HG02840 (cell line): ENCODE measurements around the gene SLC38A11.

Experiments used
- ATAC-seq: cut with Tn5 transposase; IDR thresholded peaks from one replicate; pipeline ENCODE4 v1.9.1; 2021; ENCODE audit warnings: mild to moderate bottlenecking, moderate library complexity, moderate number of reproducible peaks; ENCODE audit not compliant: unreplicated experiment, low FRiP score

The SLC38A11 gene

GRCh38 chr2:164972216-164972615 lies 16.9 kb upstream of the SLC38A11 start:
- ATAC-seq = no peak

- no peak for ATAC-seq
These were observed 14.8 kb upstream of the SLC38A11 start for GRCh38 chr2:164969909-164970690.

GRCh38 chr2:164967781-164968228 lies 12.5 kb upstream of the SLC38A11 start:
- no peak for ATAC-seq

- no peak for ATAC-seq
These were observed 12.0 kb upstream of the SLC38A11 start for GRCh38 chr2:164967361-164967760.

DNA sequence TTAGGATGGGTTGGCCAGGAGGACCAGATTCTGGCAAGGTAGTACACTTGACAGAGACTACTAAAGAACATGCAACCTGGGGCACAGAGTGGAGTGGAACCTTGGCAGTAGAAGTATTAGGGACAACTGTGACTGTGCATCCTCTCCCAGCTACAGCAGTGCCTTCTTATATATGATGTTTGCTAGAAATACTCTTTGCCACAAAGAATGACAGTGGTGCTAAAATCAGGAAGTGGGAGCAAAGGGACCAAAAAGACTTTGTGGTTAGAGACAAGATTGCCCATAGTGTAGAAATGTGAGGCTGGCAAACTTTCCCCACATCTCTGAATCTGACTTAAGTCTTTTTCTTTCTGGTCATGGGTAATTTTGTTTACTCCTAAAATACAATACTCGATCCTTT lies 9.4 kb upstream of the SLC38A11 start:
- no peak for ATAC-seq

GRCh38 chr2:164960159-164960558 lies 4.8 kb upstream of the SLC38A11 start:
- ATAC-seq = no peak

GRCh38 chr2:164954186-164954585 lies 1.1 kb downstream of the SLC38A11 start:
- no peak for ATAC-seq

DNA sequence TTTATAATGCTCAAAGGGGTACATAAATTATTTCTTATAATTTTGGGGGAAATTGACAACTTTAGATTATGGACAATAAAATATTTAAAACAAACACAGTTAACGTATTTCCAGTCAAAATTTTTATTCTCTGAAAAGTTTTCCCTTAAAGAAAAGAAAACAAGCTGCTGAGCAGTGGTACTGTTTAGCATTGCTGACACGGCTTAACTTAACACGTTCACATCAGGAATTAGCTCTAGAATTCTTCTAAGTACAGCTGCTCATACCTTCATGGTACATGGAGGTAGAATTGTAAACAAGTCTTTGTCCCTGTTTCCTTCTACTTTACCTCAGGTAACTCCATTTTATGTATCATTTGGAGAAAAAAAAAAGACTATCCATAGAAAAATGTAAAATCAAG lies 2.0 kb downstream of the SLC38A11 start:
- no peak for ATAC-seq

DNA sequence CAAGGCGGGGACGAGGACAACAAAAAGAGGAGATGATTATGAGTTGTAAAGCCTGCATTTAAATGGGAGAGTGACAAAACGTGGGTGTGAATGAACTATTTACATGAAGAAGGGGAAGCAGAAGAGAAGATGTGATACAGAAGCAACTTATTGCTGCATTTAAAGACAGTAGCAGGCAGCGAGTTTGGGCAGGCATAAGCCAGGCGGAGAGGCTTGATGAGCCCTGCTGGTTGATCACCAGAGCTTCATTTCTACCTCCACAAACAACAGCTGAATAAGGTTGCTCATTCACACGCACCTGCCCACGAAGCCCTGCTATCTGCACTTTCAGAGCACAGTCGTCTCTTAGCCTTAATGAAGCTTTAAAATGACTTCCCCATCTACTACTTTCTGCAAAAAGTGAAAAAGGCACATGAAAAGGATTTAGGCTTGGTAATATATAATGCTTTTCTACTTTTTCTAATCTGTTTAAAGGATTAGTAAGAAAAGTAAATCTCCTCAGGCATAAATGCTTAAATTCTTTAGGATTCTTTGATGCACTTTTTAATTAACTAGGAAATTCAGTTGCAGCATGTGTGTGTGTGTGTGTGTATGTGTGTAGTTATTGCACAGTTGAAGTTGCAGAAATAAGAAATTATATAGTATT lies 3.1 kb downstream of the SLC38A11 start:
- no peak for ATAC-seq

DNA sequence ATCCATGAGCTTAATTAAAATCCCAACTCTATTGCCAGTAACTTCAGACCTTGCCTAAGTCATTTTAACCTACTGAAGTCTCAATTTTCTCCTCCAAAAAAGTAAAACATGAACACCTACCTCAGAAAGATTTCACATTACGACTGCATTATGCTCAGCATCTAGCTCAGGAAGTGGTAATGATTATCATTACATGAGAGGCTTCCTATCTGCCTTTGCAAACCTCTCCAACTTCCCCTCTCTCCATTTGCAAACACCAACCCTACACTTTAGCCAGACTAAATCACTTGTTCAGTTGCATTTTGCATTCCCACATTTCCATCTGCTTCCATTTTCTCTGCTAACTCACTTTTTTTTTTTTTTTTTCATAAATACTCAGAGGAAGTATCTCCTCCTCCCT lies 6.8 kb downstream of the SLC38A11 start:
- no peak for ATAC-seq

DNA sequence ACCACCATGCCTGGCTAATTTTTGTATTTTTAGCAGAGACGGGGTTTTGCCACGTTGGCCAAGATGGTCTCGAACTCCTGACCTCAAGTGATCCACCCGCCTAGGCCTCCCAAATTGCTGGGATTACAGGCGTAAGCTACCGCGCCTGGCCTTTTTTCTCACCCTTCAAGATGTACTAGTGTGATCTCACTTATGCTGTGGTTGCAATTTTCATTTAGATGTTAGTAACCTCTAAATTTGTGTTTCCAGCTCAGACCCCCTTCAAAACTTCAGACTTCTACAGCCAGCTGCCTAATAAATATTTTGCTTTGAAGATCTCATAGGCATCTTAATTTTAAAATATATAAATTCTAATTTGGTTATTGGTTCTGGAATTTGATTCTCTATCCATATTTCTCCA lies 8.0 kb downstream of the SLC38A11 start:
- ATAC-seq = no peak

GRCh38 chr2:164943289-164943688 lies 12.0 kb downstream of the SLC38A11 start:
- no peak for ATAC-seq

GRCh38 chr2:164937864-164938401 lies 17.4 kb downstream of the SLC38A11 start:
- ATAC-seq = no peak

DNA sequence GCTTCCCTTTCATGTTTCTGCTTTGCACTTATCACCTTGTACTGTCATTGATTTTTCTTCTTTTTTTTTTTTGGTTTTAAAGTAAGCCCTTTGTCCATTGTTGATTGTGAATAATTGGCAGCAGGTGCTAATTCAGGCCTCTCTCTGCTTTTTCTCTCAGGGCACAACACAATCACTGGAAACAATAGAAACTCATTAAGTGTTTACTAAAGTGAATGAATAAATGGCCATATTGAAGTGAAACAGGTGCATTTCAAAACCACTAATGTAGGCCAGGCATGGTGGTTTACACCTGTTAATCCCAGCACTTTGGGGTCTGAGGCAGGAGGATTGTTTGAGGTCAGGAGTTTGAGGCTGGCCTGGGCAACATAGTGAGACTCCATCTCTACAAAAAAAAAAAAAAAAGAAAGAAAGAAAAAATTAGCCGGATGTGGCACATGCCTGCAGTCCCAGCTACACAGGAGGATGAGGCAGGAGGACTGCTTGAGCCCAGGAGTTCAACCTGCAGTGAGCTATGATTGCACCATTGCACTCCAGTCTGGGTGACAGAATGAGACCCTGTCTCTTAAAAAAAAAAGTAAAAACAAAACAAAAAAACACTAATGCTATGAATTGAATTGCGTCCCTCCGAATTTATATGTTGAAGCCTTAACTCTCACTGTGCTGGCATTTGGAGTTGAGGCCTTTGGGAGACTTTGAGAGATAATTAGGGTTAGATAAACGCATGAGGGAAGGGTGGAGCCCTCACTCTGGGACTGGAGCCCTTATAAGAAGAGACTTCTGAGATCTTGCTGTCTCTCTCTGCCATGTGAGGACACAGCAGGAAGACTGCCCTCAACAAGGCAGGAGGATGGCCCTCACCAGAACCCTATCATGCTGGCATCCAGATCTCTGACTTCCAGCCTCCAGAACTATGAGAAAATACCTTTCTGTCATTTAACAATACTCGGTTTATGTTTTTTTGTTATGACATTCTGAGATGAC lies 19.9 kb downstream of the SLC38A11 start:
- ATAC-seq = no peak

GRCh38 chr2:164934401-164935117 lies 20.8 kb downstream of the SLC38A11 start:
- no peak for ATAC-seq

- no peak for ATAC-seq
These were observed 21.6 kb downstream of the SLC38A11 start for GRCh38 chr2:164933671-164934189.

DNA sequence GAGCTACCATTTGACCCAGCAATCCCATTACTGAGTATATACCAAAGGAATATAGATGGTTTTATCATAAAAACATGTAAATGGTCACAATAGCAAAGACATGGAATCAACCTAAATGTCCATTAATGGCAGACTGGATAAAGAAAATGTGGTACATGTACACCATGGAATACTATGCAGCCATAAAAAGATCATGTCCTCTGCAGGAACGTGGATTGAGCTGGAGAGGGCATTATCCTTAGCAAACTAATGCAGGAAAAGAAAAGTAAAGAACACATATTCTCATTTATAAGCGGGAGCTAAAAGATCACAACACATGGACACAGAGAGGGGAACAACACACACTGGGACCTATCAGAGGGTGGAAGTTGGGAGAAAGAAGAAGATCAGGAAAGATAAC lies 22.9 kb downstream of the SLC38A11 start:
- ATAC-seq = no peak

- no peak for ATAC-seq
These were observed 27.1 kb downstream of the SLC38A11 start for GRCh38 chr2:164928101-164928673.

- no peak for ATAC-seq
These were observed 33.2 kb downstream of the SLC38A11 start for GRCh38 chr2:164922134-164922533.
